ENCODE measurements around the gene PAXIP1.

Gene PAXIP1

DNA sequence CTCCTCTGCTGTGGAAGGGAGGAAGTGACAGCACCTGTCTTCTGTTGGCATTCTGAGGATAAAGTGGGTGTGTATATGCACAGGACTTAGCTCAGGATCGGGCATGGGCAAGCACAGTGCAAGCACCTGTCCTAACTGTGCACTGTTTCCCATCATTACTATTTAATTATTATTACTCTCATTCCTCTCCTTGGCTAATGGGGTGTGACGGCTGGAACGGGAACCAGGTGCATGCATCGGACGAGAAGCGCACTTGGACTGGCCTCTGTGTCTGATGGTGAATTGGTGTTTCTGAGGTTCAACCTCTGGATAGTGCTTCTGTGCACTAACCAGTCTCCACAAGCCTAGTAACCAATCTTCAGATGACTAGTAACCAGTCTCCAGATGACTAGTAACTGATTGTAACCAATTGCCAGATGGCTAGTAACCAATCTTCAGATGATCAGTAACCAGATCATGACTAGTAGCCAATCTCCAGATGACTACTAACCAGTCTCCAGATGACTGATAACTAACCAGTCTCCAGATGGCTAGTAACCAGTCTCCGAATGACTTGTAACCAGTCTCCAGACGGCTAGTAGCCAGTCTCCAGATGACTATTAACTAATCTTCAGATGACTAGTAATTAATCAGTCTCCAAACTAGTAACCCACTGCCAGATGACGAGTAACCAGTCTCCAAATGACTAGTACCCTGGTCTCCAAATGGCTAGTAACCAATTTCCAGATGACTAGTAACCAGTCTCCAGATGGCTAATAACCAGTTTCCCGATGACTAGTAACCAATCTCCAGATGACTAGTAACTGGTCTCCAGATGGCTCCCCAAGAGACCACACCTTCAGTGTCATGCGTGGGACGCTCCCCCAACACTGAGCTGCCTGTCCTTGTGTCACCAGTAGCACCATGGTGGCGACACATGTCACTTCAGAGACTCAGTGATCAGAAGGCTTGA, 85.8 kb downstream of the PAXIP1 start:
- H3K27ac ChIP-seq: no peak overlapping the region
- H3K79me2 ChIP-seq (ENCODE audit: insufficient read depth, low read depth): no peaks in the 10 kb centered on the region
- no peak overlapping the region for H3K4me3 ChIP-seq (IDR thresholded peaks at IDR 0.05; ENCODE audit: insufficient read depth, low read depth, low read length)
- no peak overlapping the region for H2AFZ ChIP-seq (ENCODE audit: low read depth)
- H3K4me2 ChIP-seq: no peak overlapping the region
- H3K27me3 ChIP-seq (ENCODE audit: insufficient read depth, low read depth): no peaks in the 10 kb centered on the region
- no peaks in the 10 kb centered on the region for H4K20me1 ChIP-seq (ENCODE audit: insufficient read depth)
- no peaks in the 10 kb centered on the region for H3K36me3 ChIP-seq (ENCODE audit: insufficient read depth)
- no peak overlapping the region for H3K9ac ChIP-seq
- TF ChIP-seq, protein P1, sequence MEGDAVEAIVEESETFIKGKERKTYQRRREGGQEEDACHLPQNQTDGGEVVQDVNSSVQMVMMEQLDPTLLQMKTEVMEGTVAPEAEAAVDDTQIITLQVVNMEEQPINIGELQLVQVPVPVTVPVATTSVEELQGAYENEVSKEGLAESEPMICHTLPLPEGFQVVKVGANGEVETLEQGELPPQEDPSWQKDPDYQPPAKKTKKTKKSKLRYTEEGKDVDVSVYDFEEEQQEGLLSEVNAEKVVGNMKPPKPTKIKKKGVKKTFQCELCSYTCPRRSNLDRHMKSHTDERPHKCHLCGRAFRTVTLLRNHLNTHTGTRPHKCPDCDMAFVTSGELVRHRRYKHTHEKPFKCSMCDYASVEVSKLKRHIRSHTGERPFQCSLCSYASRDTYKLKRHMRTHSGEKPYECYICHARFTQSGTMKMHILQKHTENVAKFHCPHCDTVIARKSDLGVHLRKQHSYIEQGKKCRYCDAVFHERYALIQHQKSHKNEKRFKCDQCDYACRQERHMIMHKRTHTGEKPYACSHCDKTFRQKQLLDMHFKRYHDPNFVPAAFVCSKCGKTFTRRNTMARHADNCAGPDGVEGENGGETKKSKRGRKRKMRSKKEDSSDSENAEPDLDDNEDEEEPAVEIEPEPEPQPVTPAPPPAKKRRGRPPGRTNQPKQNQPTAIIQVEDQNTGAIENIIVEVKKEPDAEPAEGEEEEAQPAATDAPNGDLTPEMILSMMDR (conservative IDR thresholded peaks at IDR 0.05; ENCODE audit: low read depth, low read length): no peak
- no peaks in the 10 kb centered on the region for H3K4me1 ChIP-seq (ENCODE audit: low read depth, poor library complexity, severe bottlenecking)

DNA sequence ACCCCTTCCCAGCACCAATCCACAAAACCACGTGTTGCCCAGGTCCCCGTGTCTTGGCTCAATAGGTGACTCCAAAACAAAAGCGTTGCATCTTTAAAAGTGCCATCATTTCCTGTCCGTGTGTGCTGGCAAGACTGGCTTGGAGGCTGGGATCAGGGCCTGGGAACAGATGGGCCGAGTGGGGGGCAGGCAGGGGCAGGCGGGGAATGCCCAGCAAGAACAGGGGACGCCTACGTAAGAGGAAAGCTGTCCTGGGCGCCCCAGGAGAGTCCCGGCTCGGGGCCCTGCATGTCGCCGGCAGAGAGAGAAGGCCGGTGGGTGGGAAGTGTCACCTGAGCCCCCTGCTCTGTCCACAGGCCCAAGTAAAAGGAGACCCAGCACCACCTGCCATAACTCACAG, 86.5 kb downstream of the PAXIP1 start:
- H3K4me1 ChIP-seq (ENCODE audit: low read depth, poor library complexity, severe bottlenecking): no peaks in the 10 kb centered on the region
- H3K9ac ChIP-seq: no peak overlapping the region
- no peaks in the 10 kb centered on the region for H4K20me1 ChIP-seq (ENCODE audit: insufficient read depth)
- H3K27ac ChIP-seq: no peak overlapping the region
- H3K4me2 ChIP-seq: no peak overlapping the region
- H3K79me2 ChIP-seq (ENCODE audit: insufficient read depth, low read depth): no peaks in the 10 kb centered on the region
- TF ChIP-seq, protein P1 (conservative IDR thresholded peaks at IDR 0.05; ENCODE audit: low read depth, low read length): no peak
- no peaks in the 10 kb centered on the region for H3K36me3 ChIP-seq (ENCODE audit: insufficient read depth)
- H3K27me3 ChIP-seq (ENCODE audit: insufficient read depth, low read depth): no peaks in the 10 kb centered on the region
- H2AFZ ChIP-seq (ENCODE audit: low read depth): no peak overlapping the region
- H3K4me3 ChIP-seq (IDR thresholded peaks at IDR 0.05; ENCODE audit: insufficient read depth, low read depth, low read length): no peak overlapping the region

DNA sequence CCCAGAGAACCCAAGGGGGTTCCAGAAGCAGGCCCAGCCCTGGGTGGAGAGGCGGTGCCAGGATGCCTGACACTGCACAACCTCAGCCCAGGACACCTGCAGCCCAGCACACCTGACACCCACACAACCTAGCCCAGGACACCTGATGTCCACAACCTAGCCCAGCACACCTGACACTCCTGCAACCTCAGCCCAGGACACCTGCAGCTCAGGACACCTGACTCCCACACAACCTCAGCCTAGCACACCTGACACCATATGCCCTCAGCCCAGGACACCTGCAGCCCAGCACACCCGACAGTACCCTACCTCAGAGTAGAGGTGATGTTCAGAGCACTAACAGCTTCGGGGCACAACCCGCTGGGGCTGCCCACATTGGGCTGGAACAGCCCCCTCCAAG, 87.3 kb downstream of the PAXIP1 start:
- Histone ChIP-seq H3K9ac (no peak overlapping the region), H3K36me3 (ENCODE audit: insufficient read depth) (no peaks in the 10 kb centered on the region), H3K27me3 (ENCODE audit: insufficient read depth, low read depth) (no peaks in the 10 kb centered on the region; the same call in 1 of the 2 replicates), H3K4me3 (IDR thresholded peaks at IDR 0.05; ENCODE audit: insufficient read depth, low read depth, low read length) (no peak overlapping the region), H3K27ac (no peak overlapping the region), H3K4me1 (ENCODE audit: low read depth, poor library complexity, severe bottlenecking) (no peaks in the 10 kb centered on the region), H4K20me1 (ENCODE audit: insufficient read depth) (no peaks in the 10 kb centered on the region), H2AFZ (ENCODE audit: low read depth) (no peak overlapping the region), H3K4me2 (no peak overlapping the region), H3K79me2 (ENCODE audit: insufficient read depth, low read depth) (no peaks in the 10 kb centered on the region)
- TF ChIP-seq, protein P1 (conservative IDR thresholded peaks at IDR 0.05; ENCODE audit: low read depth, low read length): no peak

DNA sequence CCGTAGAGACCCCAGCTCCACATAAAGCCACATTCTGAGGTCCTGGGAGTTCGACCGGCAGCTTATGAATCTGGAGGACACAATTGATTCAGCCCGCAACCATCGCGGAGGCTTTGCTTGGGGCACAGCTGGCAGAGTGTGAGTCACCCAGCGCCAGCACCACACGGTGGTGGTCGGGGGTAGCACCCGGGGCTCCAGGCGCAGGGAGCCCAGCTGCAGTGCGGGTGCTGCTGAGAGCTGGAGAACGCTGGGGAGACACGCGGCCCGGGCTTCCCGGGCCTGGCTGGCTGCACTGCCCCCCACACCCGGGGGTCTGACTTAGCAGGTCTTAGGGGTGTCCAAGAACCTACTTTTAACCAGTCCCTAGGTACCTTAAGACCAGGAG, 87.9 kb downstream of the PAXIP1 start:
- Histone ChIP-seq H3K27me3 (ENCODE audit: insufficient read depth, low read depth) (no peaks in the 10 kb centered on the region; the same call in 1 of the 2 replicates), H3K4me3 (IDR thresholded peaks at IDR 0.05; ENCODE audit: insufficient read depth, low read depth, low read length) (no peak overlapping the region), H3K79me2 (ENCODE audit: insufficient read depth, low read depth) (no peaks in the 10 kb centered on the region), H3K36me3 (ENCODE audit: insufficient read depth) (no peaks in the 10 kb centered on the region), H2AFZ (ENCODE audit: low read depth) (no peak overlapping the region), H3K4me1 (ENCODE audit: low read depth, poor library complexity, severe bottlenecking) (no peaks in the 10 kb centered on the region), H4K20me1 (ENCODE audit: insufficient read depth) (no peaks in the 10 kb centered on the region), H3K27ac (no peak overlapping the region), H3K4me2 (no peak overlapping the region), H3K9ac (no peak overlapping the region)
- TF ChIP-seq, protein P1 (conservative IDR thresholded peaks at IDR 0.05; ENCODE audit: low read depth, low read length): no peak

Measured in KMS-11 (cell line).